ENCODE results near the gene TMEM143.
A peak's percentile ranks its signal among the peaks of the same experiment; 100 is the strongest.

TMEM143 gene

DNA sequence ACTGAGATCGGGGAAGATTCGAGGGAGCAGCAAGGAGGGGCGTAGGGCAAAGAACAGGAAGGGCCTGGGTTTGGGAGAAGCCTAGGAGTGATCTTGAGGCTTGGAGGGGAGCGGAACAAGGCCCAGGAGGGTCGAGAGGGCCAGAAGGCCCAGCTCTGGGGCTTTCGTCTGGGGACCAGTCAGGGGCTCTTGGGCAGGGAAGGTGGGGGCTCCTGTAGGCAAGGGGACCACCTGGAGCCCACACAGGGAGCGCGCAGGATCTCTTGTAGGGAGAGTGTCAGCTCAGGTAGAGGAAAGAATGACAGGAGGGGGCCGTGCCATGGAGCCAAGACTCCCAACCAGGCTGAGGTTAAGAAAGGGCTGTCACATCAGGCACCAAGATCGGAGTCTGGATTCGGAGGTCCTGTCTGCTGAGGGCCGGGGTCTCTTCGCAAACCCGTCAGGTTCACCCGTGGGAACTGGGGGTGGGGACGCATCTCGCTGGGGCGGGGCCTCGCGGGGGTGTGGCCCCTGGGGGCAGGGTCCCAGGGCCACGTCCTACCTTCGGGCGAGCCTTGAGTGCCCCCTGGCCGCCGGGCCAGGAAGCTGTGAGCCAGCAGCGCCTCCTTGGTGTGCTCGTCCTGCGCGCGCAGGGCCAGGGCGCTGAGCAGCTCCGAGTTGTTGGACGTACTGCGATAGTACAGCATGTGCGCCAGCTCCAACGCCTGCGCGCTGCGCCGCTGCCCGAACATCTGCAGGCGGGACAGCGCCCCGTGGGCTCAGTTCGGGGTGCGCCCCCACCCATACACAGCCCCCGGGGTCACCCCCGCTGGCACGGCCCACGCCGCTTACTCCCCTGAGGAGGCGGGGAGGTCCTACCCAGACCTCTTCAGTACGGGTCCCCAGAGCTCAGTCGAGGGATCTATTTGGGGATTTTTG lies 30.0 kb downstream of the TMEM143 start:
- H3K9me3 ChIP-seq (ENCODE audit: control insufficient read depth, low read depth, low read length) = no peaks in the 10 kb centered on the region
- H3K27me3 ChIP-seq (ENCODE audit: control insufficient read depth, insufficient read depth, low read length) = no peaks in the 10 kb centered on the region
- no peaks in the 10 kb centered on the region for H3K36me3 ChIP-seq (ENCODE audit: control insufficient read depth, low read depth, low read length)
- H3K27ac ChIP-seq (ENCODE audit: low read length) = no peak overlapping the region
- peak overlapping the region; percentile 56 for H3K4me3 ChIP-seq (ENCODE audit: low read length)
- peak overlapping the region; percentile 34 for H3K9ac ChIP-seq (ENCODE audit: low read length)
- H3K4me1 ChIP-seq (ENCODE audit: control insufficient read depth, low read depth, low read length) = peaks cover 6% of the 10 kb centered on the region

DNA sequence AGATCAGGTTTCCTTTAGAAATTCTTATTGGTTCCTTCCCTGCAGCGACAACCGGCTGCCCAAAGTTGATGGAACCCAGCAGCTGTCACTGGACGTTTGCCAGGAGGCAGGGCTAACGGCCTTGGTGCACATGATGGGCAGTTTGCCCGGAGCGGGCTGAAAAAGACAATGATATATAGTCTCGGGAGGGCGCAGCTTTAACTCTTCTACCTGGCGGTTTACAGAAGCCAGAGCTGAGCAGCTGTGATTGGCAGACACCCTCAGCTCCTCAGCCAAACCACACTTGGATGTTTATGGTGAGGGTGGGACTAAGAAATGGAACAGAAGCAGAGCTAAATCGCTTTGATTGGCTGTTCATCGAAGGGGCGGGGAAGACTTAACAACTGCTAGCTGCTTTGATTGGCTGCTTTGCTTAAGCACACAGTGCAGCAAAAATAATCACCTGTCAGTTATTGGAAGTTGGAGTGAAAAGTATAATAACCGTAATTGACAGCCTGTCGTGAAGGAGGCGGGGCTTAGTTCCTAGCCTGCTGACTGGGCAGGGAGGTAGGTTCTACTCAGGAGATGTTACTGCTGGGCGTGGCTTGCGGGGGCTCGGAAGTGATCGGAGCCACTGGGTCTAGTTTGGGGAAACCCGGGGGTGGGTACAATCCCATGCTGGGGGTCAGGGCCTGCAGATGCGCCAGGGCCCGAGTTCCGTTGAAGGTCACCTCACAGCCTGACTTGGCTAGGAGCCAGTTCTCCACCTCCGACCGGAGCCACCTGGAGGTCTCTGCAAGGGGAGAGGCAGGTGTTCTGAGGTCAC lies 30.9 kb downstream of the TMEM143 start:
- Histone ChIP-seq H3K27ac (ENCODE audit: low read length) (no peak overlapping the region), H3K27me3 (ENCODE audit: control insufficient read depth, insufficient read depth, low read length) (no peaks in the 10 kb centered on the region), H3K4me1 (ENCODE audit: control insufficient read depth, low read depth, low read length) (peaks cover 6% of the 10 kb centered on the region), H3K9ac (ENCODE audit: low read length) (no peak overlapping the region), H3K9me3 (ENCODE audit: control insufficient read depth, low read depth, low read length) (no peaks in the 10 kb centered on the region), H3K36me3 (ENCODE audit: control insufficient read depth, low read depth, low read length) (no peaks in the 10 kb centered on the region), H3K4me3 (ENCODE audit: low read length) (peak overlapping the region; percentile 49)

DNA sequence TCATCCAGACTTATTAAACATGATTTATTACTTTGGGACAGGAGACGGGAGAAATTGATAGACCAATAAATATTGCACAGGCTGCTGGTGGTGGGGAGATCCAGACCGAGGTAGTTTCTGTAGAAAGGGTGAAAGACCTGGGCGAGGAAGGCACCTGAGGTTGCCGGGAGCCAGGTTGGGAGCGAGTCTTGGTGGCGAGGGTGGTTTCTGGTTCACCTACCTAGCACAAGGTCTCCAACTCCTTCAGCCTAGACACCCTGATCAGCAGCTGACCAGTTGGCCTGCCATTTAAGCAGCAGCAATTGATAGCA lies 31.4 kb downstream of the TMEM143 start:
- H3K27ac ChIP-seq (ENCODE audit: low read length) = no peak overlapping the region

DNA sequence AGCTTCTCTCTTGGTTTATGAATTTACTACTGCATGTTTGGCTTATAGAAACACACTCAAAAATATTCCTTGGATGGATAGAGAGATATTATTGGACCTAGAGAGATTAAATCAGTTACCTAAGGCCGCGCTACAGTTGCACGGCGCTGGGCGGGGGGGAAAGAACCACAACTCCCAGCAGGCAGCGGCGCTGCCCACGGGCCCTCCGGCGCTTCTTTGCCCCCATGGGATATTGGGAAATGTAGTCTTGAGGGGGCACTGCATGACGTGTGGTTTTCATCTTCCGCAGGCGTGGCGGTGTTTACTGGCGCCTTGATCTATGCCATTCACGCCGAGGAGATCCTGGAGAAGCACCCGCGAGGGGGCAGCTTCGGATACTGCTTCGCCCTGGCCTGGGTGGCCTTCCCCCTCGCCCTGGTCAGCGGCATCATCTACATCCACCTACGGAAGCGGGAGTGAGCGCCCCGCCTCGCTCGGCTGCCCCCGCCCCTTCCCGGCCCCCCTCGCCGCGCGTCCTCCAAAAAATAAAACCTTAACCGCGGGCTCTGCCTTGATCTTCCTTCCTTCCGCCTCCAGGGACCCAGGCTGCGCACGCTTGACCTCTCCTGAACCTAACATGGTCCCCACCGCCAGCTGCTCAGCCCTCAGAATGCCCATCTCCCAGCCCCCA lies 33.6 kb downstream of the TMEM143 start:
- no peaks in the 10 kb centered on the region for H3K27me3 ChIP-seq (ENCODE audit: control insufficient read depth, insufficient read depth, low read length)
- no peak overlapping the region for H3K27ac ChIP-seq (ENCODE audit: low read length)
- H3K9me3 ChIP-seq (ENCODE audit: control insufficient read depth, low read depth, low read length) = no peaks in the 10 kb centered on the region
- no peaks in the 10 kb centered on the region for H3K36me3 ChIP-seq (ENCODE audit: control insufficient read depth, low read depth, low read length)
- peak overlapping the region; percentile 4 for H3K9ac ChIP-seq (ENCODE audit: low read length)
- peak overlapping the region; percentile 57 for H3K4me3 ChIP-seq (ENCODE audit: low read length)
- peaks cover 13% of the 10 kb centered on the region for H3K4me1 ChIP-seq (ENCODE audit: control insufficient read depth, low read depth, low read length)

More for the DNA sequence above, 31.4 kb downstream of the TMEM143 start:
- Histone ChIP-seq H3K4me3 (ENCODE audit: low read length) (peak overlapping the region; percentile 49), H3K9ac (ENCODE audit: low read length) (no peak overlapping the region), H3K4me1 (ENCODE audit: control insufficient read depth, low read depth, low read length) (peaks cover 6% of the 10 kb centered on the region), H3K36me3 (ENCODE audit: control insufficient read depth, low read depth, low read length) (no peaks in the 10 kb centered on the region), H3K9me3 (ENCODE audit: control insufficient read depth, low read depth, low read length) (no peaks in the 10 kb centered on the region), H3K27me3 (ENCODE audit: control insufficient read depth, insufficient read depth, low read length) (no peaks in the 10 kb centered on the region)

DNA sequence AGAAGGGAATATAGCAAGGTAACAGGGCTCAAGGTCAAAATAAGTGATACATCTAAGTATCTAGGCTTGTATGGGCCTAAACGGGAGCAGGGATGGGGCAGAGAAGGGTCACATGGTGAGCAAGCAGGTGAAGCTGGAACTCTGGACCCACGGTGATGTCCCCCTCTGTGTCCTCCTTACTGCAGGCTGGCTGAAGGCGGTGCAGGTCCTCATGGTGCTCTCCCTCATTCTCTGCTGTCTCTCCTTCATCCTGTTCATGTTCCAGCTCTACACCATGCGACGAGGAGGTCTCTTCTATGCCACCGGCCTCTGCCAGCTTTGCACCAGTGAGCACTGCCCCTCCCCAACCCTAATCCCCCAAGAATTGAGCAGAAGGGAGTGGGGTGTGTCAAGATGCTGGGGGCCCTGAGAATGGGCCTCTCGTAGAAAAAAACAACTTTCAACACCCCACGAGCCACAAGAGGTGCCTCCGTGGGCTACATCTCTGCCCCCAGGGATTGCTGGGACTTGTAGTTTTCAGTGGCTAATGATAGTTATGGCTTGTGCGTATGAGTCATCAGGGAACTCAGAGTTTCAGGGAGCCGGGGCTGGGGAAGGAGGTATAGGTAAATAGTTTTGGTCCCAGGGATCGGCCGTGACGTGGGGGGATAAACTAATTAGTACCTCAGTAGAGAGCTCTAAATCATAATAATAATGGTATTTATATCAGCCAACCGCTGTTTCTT lies 34.4 kb downstream of the TMEM143 start:
- Histone ChIP-seq H3K36me3 (ENCODE audit: control insufficient read depth, low read depth, low read length) (no peaks in the 10 kb centered on the region), H3K27ac (ENCODE audit: low read length) (no peak overlapping the region), H3K4me1 (ENCODE audit: control insufficient read depth, low read depth, low read length) (peaks cover 13% of the 10 kb centered on the region), H3K9ac (ENCODE audit: low read length) (no peak overlapping the region), H3K9me3 (ENCODE audit: control insufficient read depth, low read depth, low read length) (no peaks in the 10 kb centered on the region), H3K4me3 (ENCODE audit: low read length) (peak overlapping the region; percentile 57), H3K27me3 (ENCODE audit: control insufficient read depth, insufficient read depth, low read length) (no peaks in the 10 kb centered on the region)

DNA sequence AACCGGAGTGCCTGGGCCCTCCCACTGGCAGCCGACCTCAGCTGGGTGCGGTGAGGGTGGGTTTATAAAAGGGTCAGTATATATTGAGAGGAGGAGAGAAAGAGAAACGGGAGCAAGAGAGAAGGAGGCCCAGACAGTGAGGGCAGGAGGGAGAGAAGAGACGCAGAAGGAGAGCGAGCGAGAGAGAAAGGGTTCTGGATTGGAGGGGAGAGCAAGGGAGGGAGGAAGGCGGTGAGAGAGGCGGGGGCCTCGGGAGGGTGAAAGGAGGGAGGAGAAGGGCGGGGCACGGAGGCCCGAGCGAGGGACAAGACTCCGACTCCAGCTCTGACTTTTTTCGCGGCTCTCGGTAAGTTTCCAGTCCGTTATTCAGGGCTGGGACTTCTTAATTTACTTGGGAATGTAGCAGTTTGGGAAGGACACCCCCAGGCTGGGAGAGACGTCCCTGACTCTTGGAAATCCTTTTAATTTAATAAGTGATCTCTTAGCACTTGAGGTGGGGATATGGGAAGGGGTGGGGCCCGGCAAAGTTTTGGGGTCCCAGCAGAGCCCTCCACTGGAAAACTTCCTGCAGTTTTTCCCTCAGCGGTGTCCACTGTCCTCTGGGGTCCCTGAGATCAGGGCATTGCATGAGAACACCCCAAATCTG lies 38.4 kb downstream of the TMEM143 start, which contains the start of gene EMP3:
TSS of gene EMP3 (plus strand) at position 288 of the 646 bp plus-strand sequence. CDS start 1,293 bp downstream, outside the sequence.
- Histone ChIP-seq H3K27ac (ENCODE audit: low read length) (no peak within 1 kb of the TSS), H3K4me3 (ENCODE audit: low read length) (peak within 1 kb of the TSS; percentile 59), H3K27me3 (ENCODE audit: control insufficient read depth, insufficient read depth, low read length) (no peaks in the 10 kb centered on the region), H3K9me3 (ENCODE audit: control insufficient read depth, low read depth, low read length) (no peaks in the 10 kb centered on the region), H3K9ac (ENCODE audit: low read length) (peak within 1 kb of the TSS; percentile 62), H3K4me1 (ENCODE audit: control insufficient read depth, low read depth, low read length) (peaks cover 12% of the 10 kb centered on the region), H3K36me3 (ENCODE audit: control insufficient read depth, low read depth, low read length) (no peaks in the 10 kb centered on the region)

DNA sequence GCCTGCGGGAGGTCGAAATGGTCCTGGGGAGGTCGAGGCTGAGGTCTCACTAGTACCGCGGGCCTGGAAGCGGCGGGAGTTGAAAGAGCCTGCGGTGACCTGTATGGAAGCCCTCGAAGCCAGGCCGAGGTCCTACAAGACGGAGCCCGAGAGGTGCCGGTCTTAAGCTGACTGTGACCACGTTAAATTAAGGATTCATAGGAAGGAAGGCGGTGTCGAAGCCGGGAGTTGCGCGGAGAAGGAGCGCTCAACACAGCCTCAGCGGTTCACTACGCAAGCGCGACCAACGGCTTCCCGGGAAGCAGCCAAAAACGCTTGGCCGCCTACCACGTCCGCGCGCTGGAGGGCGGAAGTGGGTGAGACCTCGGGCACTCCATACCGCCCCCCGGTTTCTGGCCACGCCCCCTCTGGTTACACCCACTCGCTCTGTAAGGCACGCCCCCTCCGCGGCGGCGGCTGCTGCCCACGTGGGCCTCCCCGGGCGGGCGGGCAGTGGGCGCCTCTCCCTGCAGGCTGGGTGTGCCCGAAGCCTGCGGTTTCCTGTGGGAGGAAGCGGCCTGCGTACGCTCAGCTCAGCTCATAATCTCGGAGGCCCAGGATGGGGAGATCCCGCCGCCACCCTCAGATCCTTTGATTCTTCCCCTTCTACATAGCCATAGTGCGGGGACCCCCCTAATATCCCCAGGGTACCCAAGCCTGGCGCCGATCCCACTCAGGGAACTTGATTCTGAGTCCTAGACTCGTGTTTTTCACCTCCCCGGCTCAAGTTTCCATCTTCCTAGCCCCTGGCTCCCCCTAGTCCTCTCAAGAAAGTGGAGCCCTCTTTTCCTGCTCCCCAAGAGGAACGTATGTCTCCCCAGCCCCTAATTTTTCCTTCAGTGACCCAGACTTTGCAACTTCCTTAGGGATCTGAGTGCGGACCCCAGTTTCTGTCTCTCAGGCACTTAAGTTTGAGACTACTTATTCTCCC lies 41.8 kb downstream of the TMEM143 start:
- H3K4me3 ChIP-seq (ENCODE audit: low read length) = peak overlapping the region; percentile 79
- H3K4me1 ChIP-seq (ENCODE audit: control insufficient read depth, low read depth, low read length) = peaks cover 18% of the 10 kb centered on the region
- H3K27ac ChIP-seq (ENCODE audit: low read length) = peak overlapping the region; percentile 86
- peak overlapping the region; percentile 83 for H3K9ac ChIP-seq (ENCODE audit: low read length)
- H3K27me3 ChIP-seq (ENCODE audit: control insufficient read depth, insufficient read depth, low read length) = no peaks in the 10 kb centered on the region
- H3K36me3 ChIP-seq (ENCODE audit: control insufficient read depth, low read depth, low read length) = no peaks in the 10 kb centered on the region
- no peaks in the 10 kb centered on the region for H3K9me3 ChIP-seq (ENCODE audit: control insufficient read depth, low read depth, low read length)

DNA sequence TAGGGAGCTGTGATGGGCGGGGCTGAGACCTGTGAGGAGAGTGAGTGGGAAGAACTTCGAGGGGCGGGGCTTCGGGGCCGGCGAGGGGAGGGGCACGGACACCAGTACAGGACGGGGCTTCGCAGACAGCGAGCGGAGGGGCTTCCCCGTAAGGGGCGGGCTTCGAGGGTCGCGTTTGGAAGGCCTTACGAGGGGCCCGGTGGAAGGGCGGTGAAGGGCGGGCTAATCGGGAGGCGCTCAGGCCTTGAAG lies 42.4 kb downstream of the TMEM143 start:
- Histone ChIP-seq H3K27me3 (ENCODE audit: control insufficient read depth, insufficient read depth, low read length) (no peaks in the 10 kb centered on the region), H3K9ac (ENCODE audit: low read length) (peak overlapping the region; percentile 83), H3K9me3 (ENCODE audit: control insufficient read depth, low read depth, low read length) (no peaks in the 10 kb centered on the region), H3K4me3 (ENCODE audit: low read length) (peak overlapping the region; percentile 79), H3K4me1 (ENCODE audit: control insufficient read depth, low read depth, low read length) (peaks cover 18% of the 10 kb centered on the region), H3K36me3 (ENCODE audit: control insufficient read depth, low read depth, low read length) (no peaks in the 10 kb centered on the region), H3K27ac (ENCODE audit: low read length) (peak overlapping the region; percentile 86)

DNA sequence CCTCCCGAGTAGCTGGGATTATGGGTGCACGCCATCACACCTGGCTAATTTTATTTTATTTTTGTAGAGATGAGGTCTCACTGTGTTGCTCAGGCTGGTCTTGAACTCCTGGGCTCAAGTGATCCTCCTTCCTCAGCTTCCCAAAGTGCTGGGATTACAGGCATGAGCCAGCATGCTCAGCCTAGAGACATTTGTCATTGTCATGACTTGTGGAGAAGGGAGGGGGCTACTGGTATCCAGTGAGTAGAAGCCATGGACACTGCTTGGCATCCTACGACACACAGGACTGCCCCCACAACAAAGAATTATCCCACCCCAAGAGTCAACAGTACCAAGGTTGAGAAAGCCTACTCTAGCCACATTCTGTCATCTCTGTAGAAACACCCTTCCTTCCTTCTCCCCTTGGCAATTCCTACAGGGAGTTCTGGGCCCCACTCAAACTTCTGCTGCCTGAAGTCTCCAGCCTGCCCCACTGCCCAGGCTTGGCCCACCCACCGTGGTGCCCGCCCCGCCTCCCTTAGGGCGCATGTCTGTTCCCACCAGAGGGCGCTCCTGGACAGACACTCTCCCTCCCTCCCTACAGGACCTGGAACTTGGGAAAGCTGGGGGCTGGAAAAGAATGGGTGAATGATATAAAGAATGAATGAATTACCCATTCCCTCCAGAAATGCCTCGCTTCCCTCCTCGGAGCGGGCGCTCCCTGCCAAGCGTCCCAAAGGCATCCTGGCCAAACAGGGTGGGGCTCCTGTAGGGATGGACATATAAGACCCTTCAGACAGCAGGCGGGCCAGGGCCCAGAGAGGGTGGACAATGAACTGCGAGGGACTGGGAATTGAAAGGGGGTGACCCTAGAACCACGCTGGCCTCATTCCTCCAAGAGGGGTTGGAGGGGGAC lies 43.8 kb downstream of the TMEM143 start:
- Histone ChIP-seq H3K9ac (ENCODE audit: low read length) (peak overlapping the region; percentile 83), H3K4me3 (ENCODE audit: low read length) (peak overlapping the region; percentile 18), H3K36me3 (ENCODE audit: control insufficient read depth, low read depth, low read length) (no peaks in the 10 kb centered on the region), H3K27me3 (ENCODE audit: control insufficient read depth, insufficient read depth, low read length) (no peaks in the 10 kb centered on the region), H3K4me1 (ENCODE audit: control insufficient read depth, low read depth, low read length) (peaks cover 11% of the 10 kb centered on the region), H3K9me3 (ENCODE audit: control insufficient read depth, low read depth, low read length) (no peaks in the 10 kb centered on the region), H3K27ac (ENCODE audit: low read length) (no peak overlapping the region)
